ENCODE results near the gene GGA2.
A peak's percentile ranks its signal among the peaks of the same experiment; 100 is the strongest.

Gene GGA2

DNA sequence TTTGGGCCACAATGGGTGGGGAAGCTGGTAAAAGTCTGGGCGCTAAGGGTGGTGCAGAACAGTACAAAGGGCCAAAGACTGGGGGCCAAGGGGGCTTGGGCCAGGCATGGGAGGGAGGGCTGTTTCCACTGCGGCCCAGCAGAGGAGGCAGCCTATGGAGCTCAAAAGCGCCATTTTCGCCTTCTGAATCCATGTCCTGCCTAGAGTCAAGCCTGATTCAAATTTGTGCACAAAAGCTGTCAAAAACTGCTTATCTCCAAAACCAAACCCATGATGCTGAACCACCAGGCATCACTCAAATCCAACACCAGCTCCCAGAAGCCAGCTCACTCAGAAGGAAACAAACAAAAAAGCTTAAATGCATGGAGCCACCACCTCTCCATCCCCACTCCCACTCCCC lies 73.3 kb downstream of the GGA2 start:
- Histone ChIP-seq H3K4me1 (ENCODE audit: control insufficient read depth, insufficient read depth, low read length) (no peaks in the 10 kb centered on the region), H3K4me3 (ENCODE audit: low read length) (no peak overlapping the region), H3K9ac (ENCODE audit: low read length) (no peak overlapping the region), H3K36me3 (ENCODE audit: control insufficient read depth, insufficient read depth, low read length) (peaks cover 17% of the 10 kb centered on the region), H3K27me3 (ENCODE audit: control insufficient read depth, insufficient read depth, low read length) (no peaks in the 10 kb centered on the region), H3K27ac (ENCODE audit: low read depth, low read length) (no peak overlapping the region)

DNA sequence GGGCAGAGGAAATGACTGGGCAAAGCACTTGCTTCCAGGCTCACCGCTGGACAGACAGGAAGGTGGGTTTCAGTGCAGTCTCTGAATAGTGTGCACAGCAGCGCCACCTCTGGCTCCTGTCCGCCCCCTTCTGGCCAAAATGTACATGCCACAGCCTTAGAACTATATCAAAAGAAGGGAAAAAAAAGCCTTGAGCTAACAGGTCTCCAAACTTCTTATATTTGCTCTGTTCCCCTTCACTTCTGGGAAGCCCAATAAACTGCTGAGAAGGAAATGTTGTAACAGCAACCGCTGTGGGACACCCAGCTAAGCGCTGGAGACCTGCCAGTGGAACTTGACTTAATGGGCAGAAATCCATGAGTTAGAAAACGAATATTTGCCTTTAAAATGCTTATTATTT lies 74.8 kb downstream of the GGA2 start:
- Histone ChIP-seq H3K27ac (ENCODE audit: low read depth, low read length) (no peak overlapping the region), H3K4me3 (ENCODE audit: low read length) (no peak overlapping the region), H3K36me3 (ENCODE audit: control insufficient read depth, insufficient read depth, low read length) (peaks cover 17% of the 10 kb centered on the region), H3K27me3 (ENCODE audit: control insufficient read depth, insufficient read depth, low read length) (no peaks in the 10 kb centered on the region), H3K9ac (ENCODE audit: low read length) (no peak overlapping the region), H3K4me1 (ENCODE audit: control insufficient read depth, insufficient read depth, low read length) (no peaks in the 10 kb centered on the region)

DNA sequence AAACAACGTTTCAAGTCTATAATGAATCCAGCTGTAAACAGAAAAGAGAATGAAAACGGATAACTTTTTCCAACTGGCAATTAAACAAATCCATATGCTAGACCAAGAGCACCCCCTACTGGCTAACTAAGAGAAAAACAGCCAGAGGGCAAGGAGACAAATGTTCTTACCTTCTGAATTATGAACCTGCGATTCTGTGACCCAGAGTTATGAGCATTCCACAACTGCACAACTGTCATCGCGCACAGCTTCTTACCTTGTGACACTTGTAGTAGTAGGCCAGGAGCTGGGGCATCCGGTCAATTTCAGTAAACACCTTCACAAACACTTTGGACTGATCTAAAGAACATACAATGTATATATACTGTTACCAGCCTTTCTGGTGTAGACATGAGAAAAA lies 75.9 kb downstream of the GGA2 start:
- Histone ChIP-seq H3K9ac (ENCODE audit: low read length) (no peak overlapping the region), H3K36me3 (ENCODE audit: control insufficient read depth, insufficient read depth, low read length) (peaks cover 17% of the 10 kb centered on the region), H3K27ac (ENCODE audit: low read depth, low read length) (no peak overlapping the region), H3K27me3 (ENCODE audit: control insufficient read depth, insufficient read depth, low read length) (no peaks in the 10 kb centered on the region), H3K4me1 (ENCODE audit: control insufficient read depth, insufficient read depth, low read length) (no peaks in the 10 kb centered on the region), H3K4me3 (ENCODE audit: low read length) (no peak overlapping the region)

DNA sequence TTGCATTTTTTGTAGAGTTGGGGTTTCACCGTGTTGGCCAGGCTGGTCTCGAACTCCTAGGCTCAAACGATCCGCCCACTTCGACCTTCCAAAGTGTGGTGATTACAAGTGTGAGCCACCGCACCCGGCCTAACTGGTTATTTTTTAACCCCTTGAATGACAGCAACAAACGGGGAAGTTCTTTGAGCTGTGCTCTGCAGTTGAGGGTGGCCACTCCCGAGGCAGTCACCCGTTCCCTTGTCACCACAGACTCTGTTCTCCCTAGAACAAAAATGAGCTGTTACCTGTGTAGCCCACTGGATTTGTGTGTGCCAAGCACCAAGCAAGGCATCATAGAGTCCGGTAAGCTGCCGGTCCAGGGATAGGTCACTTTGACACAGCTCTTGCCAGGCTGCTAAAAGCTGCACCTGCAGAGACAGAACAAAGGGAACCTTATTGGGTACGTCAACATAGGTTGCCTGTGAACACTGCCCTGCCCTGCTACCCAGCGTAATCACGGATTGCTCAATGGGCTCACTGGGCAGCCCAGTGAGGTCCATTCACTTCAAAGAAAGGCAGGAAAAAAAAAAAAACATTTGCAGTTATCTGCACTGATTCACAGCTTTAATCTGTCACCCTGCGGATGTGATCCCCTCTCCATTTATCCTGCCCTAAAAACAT lies 76.9 kb downstream of the GGA2 start:
- Histone ChIP-seq H3K9ac (ENCODE audit: low read length) (no peak overlapping the region), H3K27me3 (ENCODE audit: control insufficient read depth, insufficient read depth, low read length) (no peaks in the 10 kb centered on the region), H3K4me1 (ENCODE audit: control insufficient read depth, insufficient read depth, low read length) (no peaks in the 10 kb centered on the region), H3K4me3 (ENCODE audit: low read length) (no peak overlapping the region), H3K36me3 (ENCODE audit: control insufficient read depth, insufficient read depth, low read length) (peaks cover 18% of the 10 kb centered on the region), H3K27ac (ENCODE audit: low read depth, low read length) (no peak overlapping the region)

DNA sequence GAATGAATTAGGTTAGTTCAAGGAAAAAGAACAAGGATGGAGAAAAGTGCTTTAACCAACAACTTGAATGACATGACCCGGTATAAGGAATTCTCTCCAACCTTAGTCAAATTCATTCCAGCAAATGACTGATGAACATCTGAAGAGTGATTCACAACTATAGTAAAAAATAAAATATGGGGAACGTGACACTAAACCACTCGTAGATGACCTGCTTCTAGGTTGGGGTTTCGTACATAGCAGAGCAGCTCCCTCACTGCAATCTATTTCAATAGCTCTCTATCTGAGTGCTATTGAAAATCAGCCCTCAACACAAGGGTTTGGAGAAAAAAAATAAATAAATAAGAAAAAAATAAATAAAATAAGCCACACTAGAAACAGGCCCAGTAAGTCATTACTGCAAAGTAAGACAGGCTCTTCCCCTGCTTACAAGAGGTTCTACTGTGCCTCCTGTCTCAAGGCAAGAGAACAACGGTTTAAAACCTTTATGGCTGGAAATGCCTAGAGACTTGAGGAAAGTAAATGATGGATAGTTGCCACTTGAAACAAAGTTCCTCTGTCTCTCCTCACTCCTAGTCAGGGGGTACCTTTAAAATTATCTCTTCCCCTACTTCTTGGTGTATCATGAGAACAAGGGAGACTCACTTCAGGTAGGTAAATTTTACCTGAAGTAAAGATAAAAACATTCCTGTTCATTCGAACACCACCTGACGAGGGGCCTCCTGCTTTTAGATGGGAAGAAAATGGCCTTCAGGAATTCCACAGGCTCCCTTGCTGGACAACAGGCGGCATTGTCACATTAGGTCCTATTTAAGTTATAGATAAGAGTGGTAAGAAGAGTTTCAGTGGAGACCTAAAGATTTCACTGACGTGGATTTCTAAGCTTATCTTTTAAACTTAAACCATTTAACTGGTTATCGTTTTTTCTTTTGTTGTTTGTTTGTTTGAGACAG lies 77.8 kb downstream of the GGA2 start:
- no peak overlapping the region for H3K4me3 ChIP-seq (ENCODE audit: low read length)
- no peaks in the 10 kb centered on the region for H3K4me1 ChIP-seq (ENCODE audit: control insufficient read depth, insufficient read depth, low read length)
- H3K27ac ChIP-seq (ENCODE audit: low read depth, low read length), result no peak overlapping the region
- peaks cover 17% of the 10 kb centered on the region for H3K36me3 ChIP-seq (ENCODE audit: control insufficient read depth, insufficient read depth, low read length)
- H3K9ac ChIP-seq (ENCODE audit: low read length), result no peak overlapping the region
- no peaks in the 10 kb centered on the region for H3K27me3 ChIP-seq (ENCODE audit: control insufficient read depth, insufficient read depth, low read length)

DNA sequence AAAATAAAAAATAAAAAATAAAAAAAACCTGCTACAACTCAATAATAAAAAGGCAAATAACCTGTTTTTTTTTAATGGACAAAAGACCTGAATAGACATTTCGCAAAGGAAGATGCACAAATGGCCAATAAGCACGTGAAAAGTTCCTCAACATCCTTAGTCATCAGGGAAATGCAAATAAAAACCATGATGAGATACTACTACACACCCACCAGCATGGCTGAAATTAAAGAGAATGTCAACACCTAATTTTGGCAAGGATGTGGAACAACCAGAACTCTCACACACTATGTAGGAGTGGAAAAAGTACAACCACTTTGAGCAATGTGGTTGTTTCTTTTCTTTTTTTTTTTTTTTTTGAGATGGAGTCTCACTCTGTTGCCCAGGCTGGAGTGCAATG lies 81.9 kb downstream of the GGA2 start:
- H3K27me3 ChIP-seq (ENCODE audit: control insufficient read depth, insufficient read depth, low read length), result no peaks in the 10 kb centered on the region
- no peak overlapping the region for H3K9ac ChIP-seq (ENCODE audit: low read length)
- peaks cover 10% of the 10 kb centered on the region for H3K4me1 ChIP-seq (ENCODE audit: control insufficient read depth, insufficient read depth, low read length)
- H3K36me3 ChIP-seq (ENCODE audit: control insufficient read depth, insufficient read depth, low read length), result peaks cover 12% of the 10 kb centered on the region
- H3K27ac ChIP-seq (ENCODE audit: low read depth, low read length), result no peak overlapping the region
- no peak overlapping the region for H3K4me3 ChIP-seq (ENCODE audit: low read length)

DNA sequence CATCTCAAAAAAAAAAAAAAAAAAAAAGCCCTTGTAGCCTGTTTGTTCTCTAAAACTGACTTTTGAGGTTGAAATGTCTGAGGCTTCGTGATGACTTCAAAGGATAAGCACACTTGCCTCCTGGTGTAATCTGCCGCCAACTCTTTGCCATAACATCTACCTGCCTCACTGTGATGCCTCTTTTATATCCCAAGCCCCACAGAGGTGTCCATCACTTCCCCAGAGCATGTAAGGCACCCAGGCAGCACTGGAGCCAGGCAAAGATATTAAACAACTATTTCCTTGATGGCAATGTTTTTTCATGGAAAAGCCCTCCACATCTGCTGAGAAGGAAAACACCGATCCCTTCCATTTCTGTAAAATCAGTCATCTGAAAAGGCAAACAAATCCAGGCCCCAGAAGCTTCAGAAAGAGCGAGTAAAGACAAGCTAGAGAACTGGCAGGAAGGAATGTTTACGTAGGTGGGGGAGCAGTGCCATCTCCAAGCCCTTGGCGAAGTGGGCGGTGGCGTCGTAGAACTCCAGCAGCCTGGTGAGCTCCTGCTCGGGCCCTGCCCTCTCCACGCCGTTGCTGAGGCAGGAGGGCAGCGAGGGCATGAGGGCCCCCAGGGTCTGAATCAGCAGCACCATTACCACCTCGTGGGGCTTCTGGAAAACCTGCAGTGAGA lies 85.9 kb downstream of the GGA2 start:
- Histone ChIP-seq H3K27me3 (ENCODE audit: control insufficient read depth, insufficient read depth, low read length) (no peaks in the 10 kb centered on the region), H3K9ac (ENCODE audit: low read length) (no peak overlapping the region), H3K36me3 (ENCODE audit: control insufficient read depth, insufficient read depth, low read length) (peaks cover 2% of the 10 kb centered on the region), H3K4me3 (ENCODE audit: low read length) (no peak overlapping the region), H3K27ac (ENCODE audit: low read depth, low read length) (peak overlapping the region; percentile 95), H3K4me1 (ENCODE audit: control insufficient read depth, insufficient read depth, low read length) (peaks cover 15% of the 10 kb centered on the region)

DNA sequence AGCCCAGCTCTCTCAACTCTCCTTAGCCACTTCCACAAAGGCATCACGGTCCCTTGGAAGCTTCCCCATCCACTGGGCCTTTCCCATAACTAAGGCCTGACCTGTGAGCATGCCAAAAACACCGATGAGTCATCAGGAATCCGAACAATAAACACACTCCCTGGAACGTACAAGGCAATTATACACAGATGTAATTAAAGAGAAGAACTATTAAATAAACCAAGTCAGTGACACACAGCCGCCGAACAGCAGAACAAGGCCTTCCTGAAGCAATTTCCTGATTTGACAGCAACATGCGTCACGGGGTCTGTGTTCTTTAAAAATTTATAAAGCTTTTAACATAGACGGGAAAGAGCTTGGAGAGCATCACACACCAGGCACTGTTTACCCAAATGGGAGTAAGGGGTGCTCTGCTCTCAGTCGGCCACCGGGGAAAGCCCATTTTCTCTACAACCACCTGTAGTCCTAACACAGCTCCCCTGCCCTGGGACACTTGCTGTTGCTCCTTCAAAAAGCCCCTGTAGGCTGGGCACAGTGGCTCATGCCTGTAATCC lies 86.7 kb downstream of the GGA2 start:
- H3K4me3 ChIP-seq (ENCODE audit: low read length), result no peak overlapping the region
- H3K27ac ChIP-seq (ENCODE audit: low read depth, low read length), result peak overlapping the region; percentile 95
- H3K9ac ChIP-seq (ENCODE audit: low read length), result no peak overlapping the region

DNA sequence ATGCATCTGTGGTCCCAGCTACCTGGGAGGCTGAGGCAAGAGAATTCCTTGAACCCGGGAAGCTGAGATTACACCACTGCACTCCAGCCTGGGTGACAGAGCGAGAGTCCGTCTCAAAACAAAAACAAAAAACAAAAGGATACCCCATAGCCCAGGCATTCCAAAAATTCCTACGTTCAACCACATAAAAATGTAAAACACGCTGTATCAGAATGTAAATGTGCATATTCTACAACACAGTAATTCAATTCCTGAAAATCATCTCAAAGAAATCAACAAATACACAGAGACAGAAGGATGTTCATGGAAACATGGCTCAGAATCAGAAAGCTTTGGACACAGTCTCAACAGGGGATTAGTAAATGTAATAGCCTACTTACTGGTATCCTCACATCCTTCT lies 90.3 kb downstream of the GGA2 start:
- no peak overlapping the region for H3K27ac ChIP-seq (ENCODE audit: low read depth, low read length)
- peaks cover 16% of the 10 kb centered on the region for H3K36me3 ChIP-seq (ENCODE audit: control insufficient read depth, insufficient read depth, low read length)
- no peak overlapping the region for H3K9ac ChIP-seq (ENCODE audit: low read length)

More for the DNA sequence above, 86.7 kb downstream of the GGA2 start:
- Histone ChIP-seq H3K4me1 (ENCODE audit: control insufficient read depth, insufficient read depth, low read length) (peaks cover 15% of the 10 kb centered on the region), H3K36me3 (ENCODE audit: control insufficient read depth, insufficient read depth, low read length) (no peaks in the 10 kb centered on the region), H3K27me3 (ENCODE audit: control insufficient read depth, insufficient read depth, low read length) (no peaks in the 10 kb centered on the region)

DNA sequence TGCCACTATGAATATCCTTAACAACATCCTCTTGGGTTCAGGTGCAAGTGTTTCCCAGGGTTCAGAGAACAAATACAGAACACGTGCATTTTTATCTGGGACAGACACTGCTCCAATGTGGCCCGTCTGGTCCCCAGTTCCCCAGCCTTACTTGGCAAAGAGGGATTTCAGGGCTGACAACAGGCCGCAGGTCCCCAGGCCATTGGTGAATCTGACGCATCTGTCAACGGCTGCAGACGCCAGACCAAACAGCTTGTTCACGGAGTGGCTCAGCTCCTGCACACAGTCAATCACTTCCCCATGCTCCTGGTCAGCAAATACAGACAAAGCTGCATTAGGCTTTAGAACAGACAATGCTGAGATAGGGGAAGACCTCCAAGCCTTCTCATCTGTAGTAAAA lies 93.5 kb downstream of the GGA2 start:
- Histone ChIP-seq H3K9ac (ENCODE audit: low read length) (no peak overlapping the region), H3K4me3 (ENCODE audit: low read length) (no peak overlapping the region), H3K36me3 (ENCODE audit: control insufficient read depth, insufficient read depth, low read length) (peaks cover 35% of the 10 kb centered on the region)

More for the DNA sequence above, 90.3 kb downstream of the GGA2 start:
- Histone ChIP-seq H3K27me3 (ENCODE audit: control insufficient read depth, insufficient read depth, low read length) (no peaks in the 10 kb centered on the region), H3K4me3 (ENCODE audit: low read length) (no peak overlapping the region), H3K4me1 (ENCODE audit: control insufficient read depth, insufficient read depth, low read length) (peaks cover 15% of the 10 kb centered on the region)

DNA sequence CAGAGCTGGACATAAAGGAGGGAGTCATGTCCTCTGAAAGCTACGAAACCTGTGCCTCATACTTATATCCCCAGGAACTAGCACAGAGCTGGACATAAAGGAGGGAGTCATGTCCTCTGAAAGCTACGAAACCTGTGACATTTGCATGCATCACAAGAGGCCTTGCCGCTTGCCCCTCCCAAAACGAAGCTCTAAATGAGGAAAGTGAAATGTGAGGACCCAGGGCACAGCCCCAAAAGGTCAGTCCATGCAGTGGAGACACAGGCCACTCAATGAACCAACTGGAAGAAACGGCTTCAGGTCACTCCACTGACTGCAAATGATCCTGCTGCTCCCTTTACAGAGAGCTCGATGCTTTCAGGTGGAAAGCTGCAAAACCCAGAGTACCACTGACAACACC lies 95.6 kb downstream of the GGA2 start:
- no peak overlapping the region for H3K9ac ChIP-seq (ENCODE audit: low read length)
- H3K4me3 ChIP-seq (ENCODE audit: low read length), result no peak overlapping the region
- H3K36me3 ChIP-seq (ENCODE audit: control insufficient read depth, insufficient read depth, low read length), result peaks cover 39% of the 10 kb centered on the region
- no peak overlapping the region for H3K27ac ChIP-seq (ENCODE audit: low read depth, low read length)
- no peaks in the 10 kb centered on the region for H3K27me3 ChIP-seq (ENCODE audit: control insufficient read depth, insufficient read depth, low read length)
- no peaks in the 10 kb centered on the region for H3K4me1 ChIP-seq (ENCODE audit: control insufficient read depth, insufficient read depth, low read length)

More for the DNA sequence above, 93.5 kb downstream of the GGA2 start:
- H3K27ac ChIP-seq (ENCODE audit: low read depth, low read length), result no peak overlapping the region
- no peaks in the 10 kb centered on the region for H3K4me1 ChIP-seq (ENCODE audit: control insufficient read depth, insufficient read depth, low read length)
- H3K27me3 ChIP-seq (ENCODE audit: control insufficient read depth, insufficient read depth, low read length), result no peaks in the 10 kb centered on the region
